Anterior cingulate cortex (tissue), 58 donors: ENCODE measurements around the gene EML6.

Source experiments
- DNase-seq, 58 donors: peaks; one replicate each; lab custom pipeline; 2025; lab: John Stamatoyannopoulos, UW

The EML6 gene

DNA sequence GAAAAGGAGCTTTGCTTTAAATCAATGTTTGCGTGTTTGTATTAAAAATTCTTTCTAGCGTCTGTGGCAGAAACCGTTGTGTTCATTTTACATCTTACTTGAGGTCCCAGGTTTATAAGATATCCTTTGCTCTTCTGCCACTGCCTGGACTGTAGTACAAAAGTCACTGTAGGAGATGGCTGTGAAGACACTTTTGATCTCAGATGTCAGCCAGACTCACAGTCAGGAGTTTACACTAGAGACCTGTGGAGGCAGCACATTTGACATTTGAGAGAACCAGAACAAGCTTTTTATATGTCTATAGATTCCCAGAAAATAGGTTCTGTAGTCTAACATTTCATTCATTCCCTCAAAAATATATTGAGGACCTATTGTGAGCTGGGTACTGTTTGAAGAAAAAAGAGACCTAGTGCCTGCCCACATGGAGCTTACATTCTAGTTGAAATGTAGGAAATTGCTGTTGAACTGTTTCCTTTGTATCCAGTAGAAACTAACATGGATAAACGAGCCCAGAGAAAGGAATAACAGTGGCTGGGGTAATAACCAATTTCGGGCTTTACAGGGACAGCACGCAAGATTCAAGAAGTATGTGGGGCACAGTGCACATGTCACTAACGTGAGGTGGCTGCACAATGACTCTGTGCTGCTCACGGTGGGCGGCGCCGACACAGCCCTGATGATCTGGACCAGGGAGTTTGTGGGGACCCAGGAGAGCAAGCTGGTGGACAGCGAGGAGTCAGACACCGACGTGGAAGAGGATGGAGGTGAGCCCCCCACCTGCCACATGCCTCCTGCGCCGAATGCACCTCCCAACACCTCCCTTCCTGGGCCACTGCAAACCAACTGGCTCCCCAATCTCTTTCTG, 204.5 kb downstream of the EML6 start:
- no peak for DNase-seq

GRCh38 chr2:54928719-54929118, 205.3 kb downstream of the EML6 start:
- no peak for DNase-seq

- DNase-seq, result no peak
These were observed 208.0 kb downstream of the EML6 start for GRCh38 chr2:54931473-54931872.

DNA sequence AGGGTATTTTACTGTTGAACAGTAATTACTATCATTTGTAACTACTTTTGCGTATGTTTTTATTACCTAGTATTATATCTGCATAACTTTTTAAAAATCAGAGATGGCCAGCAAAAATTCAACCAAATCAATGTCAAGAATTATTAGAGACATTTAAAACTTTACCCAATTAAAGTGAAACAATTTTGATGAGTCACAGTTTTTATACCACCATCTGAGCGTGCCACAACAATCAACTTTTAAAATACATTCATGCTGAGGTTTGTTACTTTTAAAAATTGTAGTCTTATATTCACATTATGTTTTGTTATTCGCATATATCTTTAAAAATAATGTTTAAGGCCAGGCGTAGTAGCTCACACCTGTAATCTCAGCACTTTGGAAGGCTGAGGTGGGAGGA, 211.9 kb downstream of the EML6 start:
- no peak for DNase-seq

DNA sequence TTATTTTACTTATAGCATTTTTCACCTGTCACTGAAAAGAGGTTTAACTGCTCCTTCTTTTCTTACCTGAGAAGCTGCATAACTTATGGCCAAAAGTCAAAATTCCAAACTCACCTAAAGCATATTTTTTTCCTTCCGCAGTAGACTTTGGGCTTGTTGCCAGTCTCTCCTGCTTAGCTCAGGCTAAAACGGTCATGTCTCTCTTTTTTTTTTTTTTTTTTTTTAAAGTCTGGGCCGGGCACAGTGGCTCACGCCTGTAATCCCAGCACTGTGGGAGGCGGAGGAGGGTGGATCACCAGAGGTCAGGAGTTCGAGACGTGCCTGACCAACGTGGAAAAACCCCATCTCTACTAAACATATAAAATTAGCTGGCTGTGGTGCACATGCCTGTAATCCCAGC, 213.3 kb downstream of the EML6 start:
- no peak for DNase-seq

GRCh38 chr2:54939446-54940118, 216.1 kb downstream of the EML6 start:
- no peak for DNase-seq

- DNase-seq, result no peak
These were observed 217.3 kb downstream of the EML6 start for GRCh38 chr2:54940723-54941122.

- DNase-seq, result peak in 15 of 58 donors; percentile 6 to 64 (median 34)
These were observed 218.0 kb downstream of the EML6 start for GRCh38 chr2:54941248-54941984.

DNA sequence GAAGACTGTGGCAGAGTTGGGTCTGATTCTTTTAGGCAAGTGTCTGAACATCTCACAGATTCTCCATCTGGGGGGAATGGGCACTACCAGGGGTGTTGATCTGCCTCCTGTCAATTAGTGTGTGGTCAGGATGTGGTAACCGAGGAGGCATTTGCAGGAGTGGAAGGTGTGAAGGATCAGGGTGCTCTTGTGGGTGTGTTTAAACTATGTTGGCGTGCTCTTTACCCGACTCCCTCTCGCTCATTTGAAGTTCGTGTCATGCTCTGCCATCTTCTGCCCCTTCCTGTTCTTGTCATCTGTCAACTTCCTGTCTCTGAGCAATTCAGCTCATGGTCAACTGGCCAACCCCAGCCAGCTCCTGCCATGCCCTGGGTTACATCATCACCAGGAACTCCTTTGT, 218.9 kb downstream of the EML6 start:
- peak in 2 of 58 donors; percentile 13 to 25 for DNase-seq

- no peak for DNase-seq
These were observed 221.4 kb downstream of the EML6 start for GRCh38 chr2:54944724-54945326.

- peak in 50 of 58 donors; percentile 16 to 87 (median 66) for DNase-seq
These were observed 222.1 kb downstream of the EML6 start for GRCh38 chr2:54945391-54946219.

GRCh38 chr2:54946220-54946805, 222.9 kb downstream of the EML6 start:
- peak in 25 of 58 donors; percentile 15 to 85 (median 70) for DNase-seq

- peak in 16 of 58 donors; percentile 17 to 62 (median 34) for DNase-seq
These were observed 223.7 kb downstream of the EML6 start for GRCh38 chr2:54947136-54947535.

- peak in 9 of 58 donors; percentile 14 to 53 (median 37) for DNase-seq
These were observed 224.2 kb downstream of the EML6 start for GRCh38 chr2:54947646-54948045.

DNA sequence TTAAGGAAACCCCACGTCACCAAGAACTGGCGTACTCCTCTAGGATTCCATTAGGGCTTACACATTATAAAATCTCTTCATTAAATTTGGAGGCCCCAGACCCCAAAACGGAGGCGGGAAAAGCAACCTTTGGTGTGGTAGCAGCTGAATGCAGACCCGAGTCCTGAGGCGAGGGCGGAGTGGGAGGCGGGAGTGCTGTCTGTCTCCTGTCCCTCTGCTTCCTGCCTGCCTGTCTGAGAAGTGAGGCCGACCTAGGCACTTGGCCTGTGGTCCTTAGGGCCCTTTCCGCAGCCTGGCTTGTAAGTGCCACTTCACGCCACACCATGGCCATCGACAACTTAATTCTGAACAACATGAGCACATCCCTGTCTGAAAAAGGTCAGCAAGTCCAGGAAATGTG, 224.7 kb downstream of the EML6 start:
- DNase-seq, result no peak

GRCh38 chr2:54949431-54949830, 226.0 kb downstream of the EML6 start:
- no peak for DNase-seq

- no peak for DNase-seq
These were observed 227.3 kb downstream of the EML6 start for GRCh38 chr2:54950811-54951210.

GRCh38 chr2:54952425-54952824, 229.0 kb downstream of the EML6 start:
- DNase-seq, result no peak

GRCh38 chr2:54952978-54953456, 229.6 kb downstream of the EML6 start:
- DNase-seq, result no peak
